Testis (tissue), 3 donors: ENCODE data around the gene CDKL4. TPM values are rescaled to one million over a fixed set of nuclear protein-coding genes. Genes with fewer than 3 reads are reported as not detected.

Source experiments
- DNase-seq: peaks from one replicate; pipeline ENCODE4 v3.0.0-alpha.2; 2019
- H3K27ac ChIP-seq, 2 donors: fragments of 200-600 bp; sonication (generic); one replicate each; pipeline ENCODE4 v1.5.1; 2019
- H3K27me3 ChIP-seq: fragments of 200-600 bp; sonication (generic); one replicate; pipeline ENCODE4 v1.5.1; 2019
- H3K36me3 ChIP-seq: fragments of 200-600 bp; sonication (generic); one replicate; pipeline ENCODE4 v1.5.1; 2017; ENCODE audit warnings: low read depth; ENCODE audit errors: missing control alignments
- H3K4me1 ChIP-seq: fragments of 200-600 bp; sonication (generic); one replicate; pipeline ENCODE4 v1.5.1; 2019
- H3K4me3 ChIP-seq, 2 donors: fragments of 200-600 bp; sonication (generic); one replicate each; pipeline ENCODE4 v1.5.1; 2017 to 2019
- H3K9me3 ChIP-seq: fragments of 200-600 bp; sonication (generic); one replicate; pipeline ENCODE4 v1.5.1; 2017
- CTCF ChIP-seq, 3 experiments: fragments of 450-650 bp in 2 of 3; fragments of 200-600 bp in 1 of 3; sonication (generic) in 1 of 3; IDR thresholded peaks; one replicate each; pipeline ENCODE4 v1.5.1; 2016 to 2019; ENCODE audit warnings: antibody characterized with exemption in 3 of 3, mild to moderate bottlenecking in 2 of 3, moderate library complexity in 1 of 3
- POLR2A ChIP-seq: fragments of 450-650 bp; IDR thresholded peaks from one replicate; pipeline ENCODE4 v1.6.1; 2017; ENCODE audit warnings: antibody characterized with exemption, mild to moderate bottlenecking, moderate library complexity
- WGBS, 2 donors: methylation state at CpG; one replicate each; pipeline ENCODE4 v1.1.5; 2018; 5-methylcytosine and 5-hydroxymethylcytosine counted together
- intact Hi-C: fragments of 100-400 bp; cut with DNase I; formaldehyde crosslinking; loops from one replicate; pipeline ENCODE4 v1.15.1; 2023; ENCODE audit warnings: low total_unique reads
- polyA plus RNA-seq: library from polyadenylated mRNA; stranded (reverse); fragments of 350-450 nt; fragmentation: Illumina TruSeq; extraction: RNeasy Lipid Tissue Mini Kit (QIAGEN cat#74804); gene quantifications from one replicate; pipeline ENCODE4 v1.2.3, GENCODE V29; 2014; ENCODE audit warnings: low read depth, low replicate concordance; ENCODE audit not compliant: insufficient read depth
- total RNA-seq, 2 donors: library from RNA; depleted of rRNA; stranded (reverse); fragments of >200 nt; gene quantifications; one replicate each; pipeline ENCODE4 v1.2.3, GENCODE V29; 2016

Gene CDKL4
- total and polyA plus RNA-seq, 3 donors from 2014 or later, result 2.3 to 4.2 (median 3.9) TPM

- intact Hi-C loops, result no loop called here
- Histone ChIP-seq H3K27me3 (no peaks in the 10 kb centered on the region), H3K27ac (no peak overlapping the region), H3K36me3 (no peaks in the 10 kb centered on the region), H3K4me1 (no peaks in the 10 kb centered on the region), H3K9me3 (no peaks in the 10 kb centered on the region), H3K4me3 (no peak overlapping the region)
- 91 to 93% methylated on average over 1 of the region's 1 CpG for WGBS, 2 donors
- no peak for DNase-seq
- no peak for TF ChIP-seq CTCF (IDR thresholded peaks at IDR 0.05)
These were observed 21.0 kb upstream of the CDKL4 start for GRCh38 chr2:39264733-39265132.

GRCh38 chr2:39260087-39260486 lies 16.3 kb upstream of the CDKL4 start:
- TF ChIP-seq CTCF (IDR thresholded peaks at IDR 0.05), result no peak
- TF ChIP-seq POLR2A, result no peak
- intact Hi-C loops, result no loop called here
- Histone ChIP-seq H3K27me3 (no peaks in the 10 kb centered on the region), H3K4me3 (no peak overlapping the region), H3K9me3 (no peaks in the 10 kb centered on the region), H3K4me1 (no peaks in the 10 kb centered on the region), H3K36me3 (no peaks in the 10 kb centered on the region), H3K27ac (no peak overlapping the region)
- whole genome bisulfite sequencing, 2 donors, result 84 to 90% methylated on average over 4 of the region's 4 CpGs
- no peak for DNase-seq

- no peaks in the 10 kb centered on the region for H3K27me3 ChIP-seq
- DNase-seq, result no peak
- H3K36me3 ChIP-seq, result no peaks in the 10 kb centered on the region
- no peaks in the 10 kb centered on the region for H3K9me3 ChIP-seq
- intact Hi-C loops, result no loop called here
- no peak overlapping the region for H3K27ac ChIP-seq
- H3K4me3 ChIP-seq, result no peak overlapping the region
- TF ChIP-seq CTCF (IDR thresholded peaks at IDR 0.05), result no peak
- no peak for TF ChIP-seq POLR2A
- H3K4me1 ChIP-seq, result no peaks in the 10 kb centered on the region
These were observed 12.3 kb upstream of the CDKL4 start for GRCh38 chr2:39256040-39256439.

- Histone ChIP-seq H3K36me3 (no peaks in the 10 kb centered on the region), H3K9me3 (no peaks in the 10 kb centered on the region), H3K27me3 (no peaks in the 10 kb centered on the region), H3K4me3 (no peak overlapping the region), H3K27ac (no peak overlapping the region), H3K4me1 (no peaks in the 10 kb centered on the region)
- intact Hi-C loops, result no loop called here
- 86 to 91% methylated on average over 18 of the region's 18 CpGs for WGBS, 2 donors
- DNase-seq, result no peak
- no peak for TF ChIP-seq CTCF (IDR thresholded peaks at IDR 0.05)
- no peak for TF ChIP-seq POLR2A
These were observed 9.2 kb upstream of the CDKL4 start for GRCh38 chr2:39252888-39253518.

GRCh38 chr2:39247512-39248043 lies 3.8 kb upstream of the CDKL4 start:
- DNase-seq, result no peak
- TF ChIP-seq POLR2A, result no peak
- TF ChIP-seq CTCF (IDR thresholded peaks at IDR 0.05), result no peak
- Histone ChIP-seq H3K27ac (no peak overlapping the region), H3K9me3 (no peaks in the 10 kb centered on the region), H3K27me3 (no peaks in the 10 kb centered on the region), H3K36me3 (no peaks in the 10 kb centered on the region), H3K4me1 (no peaks in the 10 kb centered on the region), H3K4me3 (no peak overlapping the region)
- intact Hi-C loops, result no loop called here
- 69 to 71% methylated on average over 6 of the region's 6 CpGs for WGBS, 2 donors
